B cell (primary cell): ENCODE results near the gene CYP4F11.

Source experiments
- EZH2 ChIP-seq: IDR thresholded peaks from 2 replicates; pipeline ENCODE4 v1.6.1; 2012; ENCODE audit warnings: borderline replicate concordance, low read depth, mild to moderate bottlenecking, moderate library complexity, low read length; ENCODE audit not compliant: insufficient read depth, poor library complexity, severe bottlenecking
- TF ChIP-seq, protein P1 (sequence below): fragments of 200-600 bp; IDR thresholded peaks from one replicate; pipeline ENCODE4 v1.8.0; 2022; ENCODE audit warnings: antibody characterized with exemption, mild to moderate bottlenecking

DNA sequence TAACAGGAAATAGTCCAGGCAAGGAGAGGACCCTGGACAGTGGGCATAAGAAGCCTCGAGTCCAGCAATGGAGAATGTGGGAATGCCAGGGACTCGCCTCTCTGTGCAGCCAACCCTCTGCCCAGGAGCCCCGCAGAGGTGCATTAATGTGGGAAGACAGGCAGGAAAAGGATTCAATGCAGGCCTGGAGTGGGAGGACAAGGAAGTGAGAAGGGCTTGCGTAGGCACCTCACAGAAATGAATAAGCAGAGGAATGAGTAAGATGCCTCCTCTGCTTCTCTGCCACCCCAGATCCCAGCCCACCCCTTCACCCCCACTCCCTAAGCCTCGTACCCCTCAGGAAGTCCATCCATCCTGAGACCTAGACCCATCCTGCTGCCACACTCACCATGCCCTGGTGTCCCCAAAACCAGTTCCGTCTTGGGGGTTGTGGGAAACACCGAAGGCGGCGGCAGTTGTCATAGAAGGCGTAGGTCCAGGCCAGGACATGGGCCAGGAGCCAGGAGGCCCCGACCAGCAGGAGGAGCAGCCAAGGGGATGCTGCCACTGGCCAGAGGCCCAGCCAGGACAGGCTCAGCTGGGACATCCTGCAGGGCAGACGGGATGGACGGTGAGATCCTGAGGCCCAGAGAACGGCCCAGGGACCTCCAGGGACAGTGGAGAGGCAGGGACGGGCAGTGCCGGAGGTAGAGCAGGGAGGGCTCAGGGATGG lies 37.1 kb downstream of the CYP4F11 start:
- TF ChIP-seq, protein P1, sequence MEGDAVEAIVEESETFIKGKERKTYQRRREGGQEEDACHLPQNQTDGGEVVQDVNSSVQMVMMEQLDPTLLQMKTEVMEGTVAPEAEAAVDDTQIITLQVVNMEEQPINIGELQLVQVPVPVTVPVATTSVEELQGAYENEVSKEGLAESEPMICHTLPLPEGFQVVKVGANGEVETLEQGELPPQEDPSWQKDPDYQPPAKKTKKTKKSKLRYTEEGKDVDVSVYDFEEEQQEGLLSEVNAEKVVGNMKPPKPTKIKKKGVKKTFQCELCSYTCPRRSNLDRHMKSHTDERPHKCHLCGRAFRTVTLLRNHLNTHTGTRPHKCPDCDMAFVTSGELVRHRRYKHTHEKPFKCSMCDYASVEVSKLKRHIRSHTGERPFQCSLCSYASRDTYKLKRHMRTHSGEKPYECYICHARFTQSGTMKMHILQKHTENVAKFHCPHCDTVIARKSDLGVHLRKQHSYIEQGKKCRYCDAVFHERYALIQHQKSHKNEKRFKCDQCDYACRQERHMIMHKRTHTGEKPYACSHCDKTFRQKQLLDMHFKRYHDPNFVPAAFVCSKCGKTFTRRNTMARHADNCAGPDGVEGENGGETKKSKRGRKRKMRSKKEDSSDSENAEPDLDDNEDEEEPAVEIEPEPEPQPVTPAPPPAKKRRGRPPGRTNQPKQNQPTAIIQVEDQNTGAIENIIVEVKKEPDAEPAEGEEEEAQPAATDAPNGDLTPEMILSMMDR, result no peak
- TF ChIP-seq EZH2, result no peak
